Esophagus muscularis mucosa (tissue), 3 donors: ENCODE results near the gene SH3RF3.

Experiments used
- EP300 ChIP-seq: sonication (generic); formaldehyde crosslinking; IDR thresholded peaks from one replicate; pipeline ENCODE4 v1.6.1; 2017; ENCODE audit warnings: antibody characterized with exemption
- TF ChIP-seq, protein P1 (sequence below), 3 experiments: fragments of 200-600 bp in 2 of 3; fragments of 450-650 bp in 1 of 3; sonication (generic) in 2 of 3; IDR thresholded peaks; one replicate each; pipeline ENCODE4 v1.5.1; 2017 to 2019; ENCODE audit warnings: antibody characterized with exemption in 3 of 3, mild to moderate bottlenecking in 2 of 3, moderate library complexity in 1 of 3

DNA sequence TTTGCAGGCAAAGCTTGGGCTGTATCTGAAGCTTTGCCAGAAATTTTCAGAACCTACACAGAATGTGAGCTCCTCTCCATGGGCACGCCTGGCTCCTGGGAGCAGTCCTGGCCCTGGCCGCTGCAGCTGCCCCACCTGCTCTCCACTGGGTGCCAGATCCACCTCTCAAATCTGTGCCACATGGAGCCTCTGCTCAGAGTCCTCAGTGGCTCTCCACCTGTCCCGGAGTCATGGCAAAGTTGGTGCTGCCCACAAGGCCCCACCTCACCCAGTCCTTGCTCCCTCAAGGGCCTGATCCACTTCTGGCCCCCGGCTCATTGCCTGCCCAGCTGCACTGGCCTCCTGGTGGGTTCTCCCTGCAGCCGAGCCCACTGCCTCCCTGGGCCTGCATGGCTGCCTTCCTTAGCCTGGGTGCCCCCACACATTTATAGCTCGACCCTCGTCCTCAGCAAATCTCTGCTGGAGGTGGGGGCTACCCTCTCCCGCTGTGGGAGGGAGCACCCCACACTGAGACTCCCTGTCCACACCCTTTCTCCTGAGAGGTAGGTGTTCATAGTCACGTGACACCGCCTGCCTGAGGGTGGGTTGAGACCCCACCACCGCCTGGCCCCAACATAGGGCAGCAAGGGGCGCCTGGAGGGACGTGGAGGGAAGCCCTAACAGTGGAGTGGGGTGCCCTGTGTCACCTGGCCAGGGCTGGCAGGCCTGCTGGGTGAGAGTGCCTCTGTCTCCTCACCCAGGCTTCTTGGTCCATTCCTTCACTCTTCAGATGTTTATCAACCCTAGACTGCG is 224.1 kb downstream of the SH3RF3 start:
- TF ChIP-seq, protein P1, sequence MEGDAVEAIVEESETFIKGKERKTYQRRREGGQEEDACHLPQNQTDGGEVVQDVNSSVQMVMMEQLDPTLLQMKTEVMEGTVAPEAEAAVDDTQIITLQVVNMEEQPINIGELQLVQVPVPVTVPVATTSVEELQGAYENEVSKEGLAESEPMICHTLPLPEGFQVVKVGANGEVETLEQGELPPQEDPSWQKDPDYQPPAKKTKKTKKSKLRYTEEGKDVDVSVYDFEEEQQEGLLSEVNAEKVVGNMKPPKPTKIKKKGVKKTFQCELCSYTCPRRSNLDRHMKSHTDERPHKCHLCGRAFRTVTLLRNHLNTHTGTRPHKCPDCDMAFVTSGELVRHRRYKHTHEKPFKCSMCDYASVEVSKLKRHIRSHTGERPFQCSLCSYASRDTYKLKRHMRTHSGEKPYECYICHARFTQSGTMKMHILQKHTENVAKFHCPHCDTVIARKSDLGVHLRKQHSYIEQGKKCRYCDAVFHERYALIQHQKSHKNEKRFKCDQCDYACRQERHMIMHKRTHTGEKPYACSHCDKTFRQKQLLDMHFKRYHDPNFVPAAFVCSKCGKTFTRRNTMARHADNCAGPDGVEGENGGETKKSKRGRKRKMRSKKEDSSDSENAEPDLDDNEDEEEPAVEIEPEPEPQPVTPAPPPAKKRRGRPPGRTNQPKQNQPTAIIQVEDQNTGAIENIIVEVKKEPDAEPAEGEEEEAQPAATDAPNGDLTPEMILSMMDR (IDR thresholded peaks at IDR 0.05): no peak
- no peak for TF ChIP-seq EP300
